NCI-H2107 treated with DMSO at 0.1 percent for 48 hours (cell line): ENCODE data around the gene NQO2.
"Not testable (repeated sequence)": the region's sequence is repeated elsewhere in the genome, so short reads cannot be mapped to it uniquely, and the experiment has no call there.

ENCODE experiments used
- DNase-seq: peaks from one replicate; lab custom pipeline; 2025; ENCODE audit not compliant: unreplicated experiment; lab: John Stamatoyannopoulos, UW

Gene NQO2

DNA sequence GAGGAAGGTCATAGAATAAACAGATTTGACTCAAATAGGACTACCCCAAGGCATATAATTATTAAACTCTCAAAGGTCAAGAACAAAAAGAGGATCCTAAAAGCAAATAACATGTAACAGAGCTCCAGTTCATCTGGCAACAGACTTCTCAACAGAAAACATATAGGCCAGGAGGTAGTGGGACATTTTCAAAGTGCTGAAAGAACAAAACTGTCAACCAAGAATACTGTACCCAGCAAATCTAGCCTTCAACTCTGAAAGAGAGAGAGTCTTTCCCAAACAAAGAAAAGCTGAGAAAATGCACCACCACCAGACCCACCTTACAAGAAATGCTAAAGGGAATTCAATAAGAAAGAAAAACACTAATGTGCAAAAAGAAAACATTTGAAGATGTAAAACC lies 11.9 kb downstream of the NQO2 start:
- DNase-seq = no peak

DNA sequence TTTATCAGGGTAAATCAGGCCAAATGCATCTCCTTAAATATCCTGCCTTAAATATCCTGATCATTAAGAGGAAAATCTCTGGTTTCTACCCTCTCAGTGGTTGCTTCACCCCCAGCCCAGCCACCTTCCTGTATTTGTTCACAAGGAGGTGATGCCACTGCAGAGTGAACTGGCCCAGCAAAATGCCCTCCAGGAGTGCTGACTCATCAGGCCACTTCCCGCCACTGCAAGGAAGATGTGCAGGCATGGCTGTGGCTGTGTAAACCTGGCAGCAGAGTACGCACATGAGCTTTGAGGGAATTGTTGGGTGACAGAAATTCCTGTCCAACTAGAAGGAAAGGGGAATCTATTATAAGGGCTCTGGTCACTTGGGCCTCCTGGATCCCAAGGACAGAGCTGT lies 13.8 kb downstream of the NQO2 start:
- no peak for DNase-seq

DNA sequence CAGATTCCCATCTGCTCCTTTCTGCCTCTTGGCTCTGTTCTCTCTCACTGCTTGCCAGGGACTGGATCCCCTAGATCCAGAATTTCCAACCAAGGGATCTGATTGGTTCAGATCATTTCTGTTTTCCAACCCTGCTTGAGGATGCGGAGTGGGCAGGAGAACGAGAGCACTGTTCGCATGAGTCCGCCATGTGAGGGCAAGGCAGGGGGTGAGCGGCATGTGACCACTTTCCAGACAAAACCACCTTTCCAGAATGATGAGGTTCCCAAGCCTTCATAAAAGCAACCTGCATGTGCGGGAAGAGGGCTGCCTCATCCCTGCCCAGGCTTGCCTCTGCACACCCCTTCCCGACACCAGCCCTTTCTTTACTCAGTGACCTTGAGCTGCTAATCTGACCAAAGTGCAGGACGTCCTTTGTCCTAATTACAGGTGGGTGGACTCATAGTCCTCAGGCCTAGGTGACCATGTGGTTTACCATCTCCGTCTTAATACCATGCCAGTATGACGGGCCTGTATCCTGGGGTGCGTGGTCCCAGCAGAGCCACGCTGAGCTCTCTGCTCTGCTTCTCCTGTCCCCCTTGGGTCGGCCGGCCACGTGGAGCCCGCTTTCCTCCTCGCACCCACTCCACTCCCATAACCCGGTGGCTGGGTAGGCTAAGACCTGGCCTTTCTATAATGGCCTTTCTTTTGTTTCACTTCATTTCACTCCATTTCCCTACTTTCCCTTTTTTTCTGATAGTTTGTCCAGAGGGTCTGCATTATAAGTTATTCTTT lies 14.4 kb downstream of the NQO2 start:
- no peak for DNase-seq

DNA sequence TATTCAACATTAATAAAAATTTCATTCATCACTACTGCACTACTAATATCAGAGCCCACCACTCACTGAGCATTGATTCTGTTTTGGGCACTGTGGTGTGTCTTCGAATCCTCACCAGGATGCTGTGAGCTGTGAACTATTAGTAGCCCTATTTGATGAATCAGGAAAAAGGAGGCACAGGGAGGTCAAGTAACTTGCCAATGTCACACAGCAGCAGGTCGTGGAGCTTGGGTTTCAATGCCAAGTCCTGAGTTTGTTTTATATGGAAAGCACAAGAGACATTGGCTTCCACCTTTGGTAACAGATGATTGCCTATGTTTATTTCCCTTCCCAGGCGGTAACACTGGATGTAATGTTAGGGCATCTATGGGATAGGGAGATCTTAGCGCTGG lies 15.0 kb downstream of the NQO2 start:
- DNase-seq = no peak

DNA sequence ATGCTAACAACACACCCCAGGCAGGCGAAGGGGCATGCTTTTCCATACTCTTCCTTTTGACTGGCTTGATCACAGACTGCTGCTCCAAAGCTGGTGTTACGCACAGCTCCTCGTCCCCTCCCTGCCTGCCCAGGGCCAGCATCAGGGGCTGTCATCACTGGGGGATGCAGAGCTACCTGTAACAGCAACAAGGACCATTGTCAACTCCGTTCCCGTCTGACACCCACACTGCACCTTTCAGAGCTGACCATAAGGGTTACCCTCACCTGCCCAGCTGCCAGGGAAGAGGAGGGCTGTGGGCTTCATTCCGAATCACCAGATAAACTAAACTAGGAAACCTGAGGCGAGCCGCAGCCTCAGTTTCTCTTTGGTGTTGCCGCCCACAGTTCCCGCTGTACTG lies 15.4 kb downstream of the NQO2 start:
- no peak for DNase-seq

GRCh38 chr6:3016473-3017280 lies 17.0 kb downstream of the NQO2 start:
- DNase-seq = no peak

- DNase-seq = no peak
Observed at GRCh38 chr6:3017304-3017703, 17.6 kb downstream of the NQO2 start.

DNA sequence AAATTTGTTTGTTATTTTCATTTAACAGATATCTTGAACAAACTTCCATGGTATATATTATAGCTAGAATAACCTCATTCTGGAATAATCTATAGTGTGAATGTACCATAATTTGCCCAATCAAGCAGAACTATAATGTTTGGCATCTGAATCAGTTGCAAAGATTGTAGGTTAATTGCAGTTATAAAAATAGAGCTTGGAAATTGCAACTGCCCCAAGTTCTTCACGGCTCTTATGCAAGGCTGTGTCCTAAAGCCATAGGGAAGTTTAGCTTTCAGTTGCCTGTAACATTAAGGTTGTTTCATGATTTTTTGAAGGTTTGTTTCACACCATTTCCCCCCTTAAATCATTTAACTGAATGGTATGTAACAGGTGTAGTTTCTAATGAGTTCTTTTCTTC lies 19.4 kb downstream of the NQO2 start:
- DNase-seq = no peak

- no peak for DNase-seq
Observed at GRCh38 chr6:3019749-3020320, 20.1 kb downstream of the NQO2 start.

- not testable (repeated sequence) for DNase-seq
Observed at GRCh38 chr6:3020976-3021598, 21.4 kb downstream of the NQO2 start.

GRCh38 chr6:3022765-3023662 lies 23.3 kb downstream of the NQO2 start:
- no peak for DNase-seq

GRCh38 chr6:3023663-3024483 lies 24.2 kb downstream of the NQO2 start:
- DNase-seq = no peak

- no peak for DNase-seq
Observed at GRCh38 chr6:3026791-3027626, 27.3 kb downstream of the NQO2 start.

GRCh38 chr6:3028156-3028555 lies 28.5 kb downstream of the NQO2 start:
- not testable (repeated sequence) for DNase-seq

DNA sequence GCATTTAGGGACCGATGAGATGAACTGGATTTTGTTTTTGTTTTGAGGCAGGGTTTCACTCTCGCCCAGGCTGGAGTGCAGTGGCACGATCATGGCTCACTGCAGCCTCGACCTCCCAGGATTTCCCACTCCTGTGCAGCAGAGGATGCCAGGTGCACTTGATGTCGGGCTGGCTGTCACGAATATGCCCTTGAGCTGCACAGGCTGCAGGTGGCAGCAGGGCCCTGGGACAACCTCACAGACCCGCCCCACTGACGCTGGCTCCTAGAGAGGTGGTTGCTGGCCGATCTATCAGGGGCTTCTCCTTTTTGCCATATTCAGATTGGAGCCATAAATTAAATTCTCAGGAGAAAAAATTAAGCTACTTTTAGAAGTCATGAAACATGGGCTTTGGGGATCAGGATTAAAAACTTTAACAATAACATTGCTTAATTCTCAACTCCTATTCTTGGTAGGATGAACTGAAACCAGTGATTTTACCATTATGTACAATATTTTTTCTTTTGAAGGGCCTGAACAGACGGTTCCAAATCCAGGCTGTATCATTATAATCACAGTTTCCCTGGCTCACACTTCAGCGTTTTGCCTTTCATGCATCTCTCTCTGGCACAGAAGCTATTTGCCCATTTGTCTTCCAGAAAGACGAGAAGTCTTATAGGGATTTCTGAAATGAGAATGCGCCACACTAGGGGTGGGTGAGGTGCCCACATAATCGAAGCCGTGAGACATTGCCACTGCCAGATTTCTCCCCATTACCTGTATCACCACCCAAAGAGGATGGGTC lies 32.4 kb downstream of the NQO2 start:
- DNase-seq = no peak

DNA sequence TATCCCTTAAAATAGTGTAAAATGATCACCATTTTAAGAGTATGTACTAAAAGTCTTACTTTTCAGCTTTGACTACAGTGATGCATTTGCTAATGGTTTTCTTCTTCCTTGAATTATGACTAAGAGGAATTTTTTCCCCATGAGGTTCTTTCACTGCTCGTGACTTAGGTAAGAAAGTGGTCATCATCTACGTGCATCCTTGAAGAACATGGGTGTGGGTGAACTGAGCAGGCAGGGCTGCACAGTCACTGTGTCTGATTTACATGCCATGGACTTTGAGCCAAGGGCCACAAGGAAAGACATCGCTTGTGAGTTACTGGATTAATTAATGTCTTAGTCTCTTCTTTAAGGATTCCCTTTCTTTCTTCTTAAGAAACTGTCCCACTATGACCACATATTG lies 33.3 kb downstream of the NQO2 start:
- no peak for DNase-seq

DNA sequence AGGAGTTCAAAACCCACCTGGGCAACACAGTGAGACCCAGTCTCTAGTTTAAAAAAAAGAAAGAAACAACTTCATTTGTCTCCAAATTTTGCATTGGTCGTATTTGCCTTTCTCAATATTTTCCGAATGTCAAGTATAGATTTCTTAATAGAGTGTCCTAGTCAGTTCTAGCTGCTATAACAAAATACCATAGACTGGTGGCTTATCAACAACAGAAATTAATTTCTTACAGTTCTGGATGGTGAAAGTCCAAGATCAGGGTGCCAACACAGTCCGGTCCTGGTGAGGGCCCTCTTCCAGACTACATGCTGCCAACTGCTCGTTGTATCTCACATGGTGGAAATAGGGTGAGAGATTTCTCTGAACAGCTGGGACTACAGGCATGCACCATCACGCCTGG lies 34.0 kb downstream of the NQO2 start:
- DNase-seq = no peak

GRCh38 chr6:3035397-3035796 lies 35.7 kb downstream of the NQO2 start:
- DNase-seq = no peak
